Measurements from ENCODE around the gene RAB5B.

Gene RAB5B

GRCh38 chr12:56011509-56012090 lies 37.7 kb downstream of the RAB5B start:
- no peaks in the 10 kb centered on the region for H3K9me3 ChIP-seq (ENCODE audit: control insufficient read depth in 5 of 5, low read length in 5 of 5)

DNA sequence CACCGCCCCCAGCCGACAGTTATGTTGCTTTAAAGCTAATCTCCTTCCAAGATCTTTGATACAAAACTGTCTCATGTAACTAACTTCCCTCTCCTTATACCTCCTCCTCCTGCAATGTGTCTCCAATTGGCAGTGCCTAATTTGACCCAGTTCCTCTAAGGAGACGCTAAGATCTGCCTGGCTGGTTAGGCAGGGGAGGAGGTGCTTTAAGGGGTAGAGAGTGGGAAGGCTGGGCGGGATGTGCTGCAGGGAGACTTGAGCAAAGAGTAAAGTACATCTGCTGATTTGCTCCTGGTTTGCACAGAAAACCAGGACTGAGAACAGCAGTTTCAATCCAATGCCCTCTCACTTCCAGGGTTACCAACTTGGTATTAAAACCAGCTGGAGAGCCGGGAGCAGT lies 39.6 kb downstream of the RAB5B start:
- H3K9ac ChIP-seq (ENCODE audit: low read length in 5 of 5): no peak overlapping the region
- no peaks in the 10 kb centered on the region for H3K27me3 ChIP-seq (ENCODE audit: control insufficient read depth in 5 of 5, insufficient read depth in 4 of 5, low read length in 5 of 5)
- no peaks in the 10 kb centered on the region for H3K9me3 ChIP-seq (ENCODE audit: control insufficient read depth in 5 of 5, low read length in 5 of 5)
- H3K4me1 ChIP-seq (ENCODE audit: control insufficient read depth in 5 of 5, insufficient read depth in 5 of 5, low read length in 5 of 5): peaks cover 0 to 19% (median 17%) of the 10 kb centered on the region in 5 donors
- H3K4me3 ChIP-seq (ENCODE audit: low read depth in 1 of 5, low read length in 5 of 5): no peak overlapping the region
- peaks cover 0 to 9% (median 5%) of the 10 kb centered on the region in 5 donors for H3K36me3 ChIP-seq (ENCODE audit: control insufficient read depth in 5 of 5, insufficient read depth in 5 of 5, low read length in 5 of 5)
- no peak overlapping the region for H3K27ac ChIP-seq (ENCODE audit: low read depth, low read length)

More at GRCh38 chr12:56011509-56012090, 37.7 kb downstream of the RAB5B start:
- no peak overlapping the region for H3K27ac ChIP-seq (ENCODE audit: low read depth, low read length)
- peaks cover 1 to 32% (median 30%) of the 10 kb centered on the region in 5 donors for H3K4me1 ChIP-seq (ENCODE audit: control insufficient read depth in 5 of 5, insufficient read depth in 5 of 5, low read length in 5 of 5)
- H3K4me3 ChIP-seq (ENCODE audit: low read depth in 1 of 5, low read length in 5 of 5): no peak overlapping the region
- H3K36me3 ChIP-seq (ENCODE audit: control insufficient read depth in 5 of 5, insufficient read depth in 5 of 5, low read length in 5 of 5): peaks cover 0 to 3% (median 0%) of the 10 kb centered on the region in 5 donors
- H3K27me3 ChIP-seq (ENCODE audit: control insufficient read depth in 5 of 5, insufficient read depth in 4 of 5, low read length in 5 of 5): no peaks in the 10 kb centered on the region
- H3K9ac ChIP-seq (ENCODE audit: low read length in 5 of 5): no peak overlapping the region

DNA sequence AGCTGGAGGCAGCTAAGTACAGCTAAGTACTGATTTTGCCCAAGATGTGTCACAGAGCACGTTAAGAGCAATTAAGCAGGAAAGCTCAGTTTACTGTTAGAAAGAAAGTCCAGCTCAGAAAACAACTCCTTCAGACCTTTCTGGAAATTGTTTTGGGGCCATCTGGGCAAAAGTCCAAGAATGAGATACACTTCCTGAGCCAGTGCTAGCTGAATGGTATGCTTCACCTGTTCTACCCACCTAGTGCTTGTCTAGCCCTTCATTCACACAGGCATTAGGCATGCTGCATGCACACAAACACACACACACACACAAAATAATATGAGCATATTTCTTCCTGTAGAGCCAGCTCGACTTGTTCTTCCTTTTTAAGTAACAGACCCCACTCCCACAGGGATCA lies 40.3 kb downstream of the RAB5B start:
- Histone ChIP-seq H3K4me1 (ENCODE audit: control insufficient read depth in 5 of 5, insufficient read depth in 5 of 5, low read length in 5 of 5) (peaks cover 0 to 14% (median 12%) of the 10 kb centered on the region in 5 donors), H3K36me3 (ENCODE audit: control insufficient read depth in 5 of 5, insufficient read depth in 5 of 5, low read length in 5 of 5) (peaks cover 0 to 12% (median 6%) of the 10 kb centered on the region in 5 donors), H3K9ac (ENCODE audit: low read length in 5 of 5) (no peak overlapping the region), H3K27me3 (ENCODE audit: control insufficient read depth in 5 of 5, insufficient read depth in 4 of 5, low read length in 5 of 5) (no peaks in the 10 kb centered on the region), H3K9me3 (ENCODE audit: control insufficient read depth in 5 of 5, low read length in 5 of 5) (no peaks in the 10 kb centered on the region), H3K27ac (ENCODE audit: low read depth, low read length) (no peak overlapping the region), H3K4me3 (ENCODE audit: low read depth in 1 of 5, low read length in 5 of 5) (no peak overlapping the region)

DNA sequence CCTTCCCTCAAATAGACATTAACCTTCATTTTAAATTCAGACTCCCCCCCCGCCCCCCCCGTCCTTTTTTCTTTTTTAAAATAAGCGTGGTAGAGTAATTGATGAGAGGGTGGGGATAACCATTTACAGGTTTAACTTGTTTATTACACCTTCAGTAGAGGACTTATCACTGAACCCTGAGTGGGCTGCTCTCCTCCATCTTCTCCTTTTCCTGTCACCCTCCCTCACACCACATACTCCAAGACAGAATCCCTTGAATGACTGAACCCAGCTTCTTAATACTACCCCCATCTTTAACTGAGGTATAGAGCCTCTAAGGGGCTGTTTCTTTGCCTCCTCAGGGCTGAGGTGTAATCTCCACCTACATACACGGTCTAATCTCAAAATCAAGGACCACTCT lies 43.3 kb downstream of the RAB5B start:
- no peaks in the 10 kb centered on the region for H3K27me3 ChIP-seq (ENCODE audit: control insufficient read depth in 5 of 5, insufficient read depth in 4 of 5, low read length in 5 of 5)
- peaks cover 0 to 15% (median 8%) of the 10 kb centered on the region in 5 donors for H3K36me3 ChIP-seq (ENCODE audit: control insufficient read depth in 5 of 5, insufficient read depth in 5 of 5, low read length in 5 of 5)
- H3K9ac ChIP-seq (ENCODE audit: low read length in 5 of 5): no peak overlapping the region
- no peaks in the 10 kb centered on the region for H3K9me3 ChIP-seq (ENCODE audit: control insufficient read depth in 5 of 5, low read length in 5 of 5)
- H3K4me3 ChIP-seq (ENCODE audit: low read depth in 1 of 5, low read length in 5 of 5): no peak overlapping the region
- no peak overlapping the region for H3K27ac ChIP-seq (ENCODE audit: low read depth, low read length)
- H3K4me1 ChIP-seq (ENCODE audit: control insufficient read depth in 5 of 5, insufficient read depth in 5 of 5, low read length in 5 of 5): peaks cover 0 to 22% (median 18%) of the 10 kb centered on the region in 5 donors

DNA sequence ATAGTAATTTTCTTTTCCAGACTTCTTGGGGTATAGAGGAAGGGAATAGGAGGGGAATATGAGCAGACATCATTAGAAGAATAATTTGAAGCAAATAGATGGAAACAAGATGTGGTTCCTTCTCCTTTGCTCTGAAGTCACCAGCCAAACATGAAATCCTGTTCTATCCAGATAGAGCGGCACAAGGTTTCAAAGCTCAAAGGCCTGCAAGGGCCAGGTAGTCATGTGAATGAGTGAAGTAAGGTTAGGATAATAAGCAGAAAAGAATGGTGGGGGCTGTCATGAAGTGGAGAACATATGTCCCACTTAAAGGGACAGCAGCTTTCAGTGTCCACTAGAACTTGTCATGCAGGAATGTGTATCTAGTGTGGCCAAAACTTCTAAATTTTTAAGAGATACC lies 44.5 kb downstream of the RAB5B start:
- H3K36me3 ChIP-seq (ENCODE audit: control insufficient read depth in 5 of 5, insufficient read depth in 5 of 5, low read length in 5 of 5): peaks cover 0 to 15% (median 8%) of the 10 kb centered on the region in 5 donors
- no peak overlapping the region for H3K9ac ChIP-seq (ENCODE audit: low read length in 5 of 5)
- no peak overlapping the region for H3K4me3 ChIP-seq (ENCODE audit: low read depth in 1 of 5, low read length in 5 of 5)
- no peaks in the 10 kb centered on the region for H3K27me3 ChIP-seq (ENCODE audit: control insufficient read depth in 5 of 5, insufficient read depth in 4 of 5, low read length in 5 of 5)
- H3K4me1 ChIP-seq (ENCODE audit: control insufficient read depth in 5 of 5, insufficient read depth in 5 of 5, low read length in 5 of 5): peaks cover 0 to 23% (median 18%) of the 10 kb centered on the region in 5 donors
- no peaks in the 10 kb centered on the region for H3K9me3 ChIP-seq (ENCODE audit: control insufficient read depth in 5 of 5, low read length in 5 of 5)
- H3K27ac ChIP-seq (ENCODE audit: low read depth, low read length): no peak overlapping the region

GRCh38 chr12:56020423-56021184 lies 46.7 kb downstream of the RAB5B start, which contains the start of gene IKZF4:
IKZF4 (plus strand) TSS chr12:56021043; CDS start chr12:56021494, 451 bp downstream.
- peaks cover 0 to 27% (median 13%) of the 10 kb centered on the region in 5 donors for H3K36me3 ChIP-seq (ENCODE audit: control insufficient read depth in 5 of 5, insufficient read depth in 5 of 5, low read length in 5 of 5)
- H3K27ac ChIP-seq (ENCODE audit: low read depth, low read length): peak within 1 kb of the TSS; percentile 58
- H3K4me3 ChIP-seq (ENCODE audit: low read depth in 1 of 5, low read length in 5 of 5): peak within 1 kb of the TSS; percentile 10 to 64 (median 36)
- peaks cover 0 to 23% (median 18%) of the 10 kb centered on the region in 5 donors for H3K4me1 ChIP-seq (ENCODE audit: control insufficient read depth in 5 of 5, insufficient read depth in 5 of 5, low read length in 5 of 5)
- H3K9me3 ChIP-seq (ENCODE audit: control insufficient read depth in 5 of 5, low read length in 5 of 5): no peaks in the 10 kb centered on the region
- H3K9ac ChIP-seq (ENCODE audit: low read length in 5 of 5): peak within 1 kb of the TSS in 3 of 5 donors; percentile 37 to 72 (median 52)
- H3K27me3 ChIP-seq (ENCODE audit: control insufficient read depth in 5 of 5, insufficient read depth in 4 of 5, low read length in 5 of 5): no peaks in the 10 kb centered on the region

GRCh38 chr12:56021889-56022497 lies 48.1 kb downstream of the RAB5B start:
- no peaks in the 10 kb centered on the region for H3K27me3 ChIP-seq (ENCODE audit: control insufficient read depth in 5 of 5, insufficient read depth in 4 of 5, low read length in 5 of 5)
- peak overlapping the region; percentile 37 for H3K27ac ChIP-seq (ENCODE audit: low read depth, low read length)
- H3K4me3 ChIP-seq (ENCODE audit: low read depth in 1 of 5, low read length in 5 of 5): peak overlapping the region; percentile 10 to 64 (median 36)
- H3K36me3 ChIP-seq (ENCODE audit: control insufficient read depth in 5 of 5, insufficient read depth in 5 of 5, low read length in 5 of 5): peaks cover 0 to 38% (median 16%) of the 10 kb centered on the region in 5 donors
- H3K4me1 ChIP-seq (ENCODE audit: control insufficient read depth in 5 of 5, insufficient read depth in 5 of 5, low read length in 5 of 5): peaks cover 0 to 23% (median 18%) of the 10 kb centered on the region in 5 donors
- no peaks in the 10 kb centered on the region for H3K9me3 ChIP-seq (ENCODE audit: control insufficient read depth in 5 of 5, low read length in 5 of 5)
- H3K9ac ChIP-seq (ENCODE audit: low read length in 5 of 5): peak overlapping the region in 4 of 5 donors; percentile 4 to 52 (median 28)

- Histone ChIP-seq H3K27ac (ENCODE audit: low read depth, low read length) (peak overlapping the region; percentile 21), H3K4me1 (ENCODE audit: control insufficient read depth in 5 of 5, insufficient read depth in 5 of 5, low read length in 5 of 5) (peaks cover 0 to 11% (median 4%) of the 10 kb centered on the region in 5 donors), H3K27me3 (ENCODE audit: control insufficient read depth in 5 of 5, insufficient read depth in 4 of 5, low read length in 5 of 5) (no peaks in the 10 kb centered on the region), H3K9ac (ENCODE audit: low read length in 5 of 5) (peak overlapping the region in 2 of 5 donors; percentile 6 to 52), H3K4me3 (ENCODE audit: low read depth in 1 of 5, low read length in 5 of 5) (no peak overlapping the region), H3K36me3 (ENCODE audit: control insufficient read depth in 5 of 5, insufficient read depth in 5 of 5, low read length in 5 of 5) (peaks cover 0 to 50% (median 34%) of the 10 kb centered on the region in 5 donors), H3K9me3 (ENCODE audit: control insufficient read depth in 5 of 5, low read length in 5 of 5) (no peaks in the 10 kb centered on the region)
Observed at GRCh38 chr12:56028511-56029165, 54.8 kb downstream of the RAB5B start.

GRCh38 chr12:56029166-56029519 lies 55.3 kb downstream of the RAB5B start:
- peaks cover 0 to 52% (median 34%) of the 10 kb centered on the region in 5 donors for H3K36me3 ChIP-seq (ENCODE audit: control insufficient read depth in 5 of 5, insufficient read depth in 5 of 5, low read length in 5 of 5)
- peak overlapping the region; percentile 21 for H3K27ac ChIP-seq (ENCODE audit: low read depth, low read length)
- peaks cover 0 to 11% (median 4%) of the 10 kb centered on the region in 5 donors for H3K4me1 ChIP-seq (ENCODE audit: control insufficient read depth in 5 of 5, insufficient read depth in 5 of 5, low read length in 5 of 5)
- H3K4me3 ChIP-seq (ENCODE audit: low read depth in 1 of 5, low read length in 5 of 5): no peak overlapping the region
- H3K27me3 ChIP-seq (ENCODE audit: control insufficient read depth in 5 of 5, insufficient read depth in 4 of 5, low read length in 5 of 5): no peaks in the 10 kb centered on the region
- H3K9ac ChIP-seq (ENCODE audit: low read length in 5 of 5): peak overlapping the region in 3 of 5 donors; percentile 6 to 52 (median 43)
- no peaks in the 10 kb centered on the region for H3K9me3 ChIP-seq (ENCODE audit: control insufficient read depth in 5 of 5, low read length in 5 of 5)
